ENCODE results near the gene PDXDC1. TPM values are rescaled to one million over a fixed set of nuclear protein-coding genes. Genes with fewer than 3 reads are reported as not detected.
A peak's percentile ranks its signal among the peaks of the same experiment; 100 is the strongest.
"Not testable (repeated sequence)": the region's sequence is repeated elsewhere in the genome, so short reads cannot be mapped to it uniquely, and the experiment has no call there.

The PDXDC1 gene
- total RNA-seq, 3 donors from 2014 or later (not counting 1 experiment from before 2014, with no cell fraction given): 72.7 to 88.2 (median 75.1) TPM

DNA sequence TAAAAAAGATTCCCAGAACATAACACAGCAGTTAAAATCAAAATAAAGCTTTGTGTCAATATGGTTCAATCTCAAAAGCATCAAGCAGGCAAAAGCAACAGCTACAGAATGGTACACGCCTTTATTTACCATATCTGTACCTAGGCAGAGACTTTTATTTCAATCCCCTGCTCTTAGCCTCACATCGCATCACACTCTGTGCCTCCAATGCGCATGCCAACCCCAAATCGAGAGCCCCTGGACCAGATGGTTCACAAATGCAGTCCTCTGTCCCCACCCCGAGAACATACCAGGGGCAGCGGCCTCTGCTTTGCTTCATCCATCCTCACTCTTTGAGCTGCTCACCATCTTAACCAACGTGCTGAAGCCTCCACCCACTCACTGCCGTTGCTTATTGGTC is 91.9 kb downstream of the PDXDC1 start:
- H3K27me3 Mint-ChIP-seq (ENCODE audit: low read depth in 2 of 2); H3K9me3 Mint-ChIP-seq; H3K27me3 ChIP-seq (ENCODE audit: control insufficient read depth, insufficient read depth, low read length); ATAC-seq; H3K4me1 ChIP-seq (ENCODE audit: control insufficient read depth, insufficient read depth, low read length); H3K4me3 Mint-ChIP-seq; H3K9me3 ChIP-seq (ENCODE audit: control insufficient read depth, insufficient read depth, low read length); DNase-seq; H3K4me3 ChIP-seq (ENCODE audit: low read length); H3K36me3 Mint-ChIP-seq; intact Hi-C loops (cut with micrococcal nuclease); H3K27ac ChIP-seq (ENCODE audit: low read length): not testable (repeated sequence)
- peaks cover 7 to 14% of the 10 kb centered on the region in 2 donors for H3K4me1 Mint-ChIP-seq
- H3K27ac Mint-ChIP-seq: peak overlapping the region; percentile 41 to 59
- WGBS (ENCODE audit: insufficient coverage): 86% methylated on average over 7 of the region's 8 CpGs
- peaks cover 26% of the 10 kb centered on the region for H3K36me3 ChIP-seq (ENCODE audit: control insufficient read depth, insufficient read depth, low read length)

DNA sequence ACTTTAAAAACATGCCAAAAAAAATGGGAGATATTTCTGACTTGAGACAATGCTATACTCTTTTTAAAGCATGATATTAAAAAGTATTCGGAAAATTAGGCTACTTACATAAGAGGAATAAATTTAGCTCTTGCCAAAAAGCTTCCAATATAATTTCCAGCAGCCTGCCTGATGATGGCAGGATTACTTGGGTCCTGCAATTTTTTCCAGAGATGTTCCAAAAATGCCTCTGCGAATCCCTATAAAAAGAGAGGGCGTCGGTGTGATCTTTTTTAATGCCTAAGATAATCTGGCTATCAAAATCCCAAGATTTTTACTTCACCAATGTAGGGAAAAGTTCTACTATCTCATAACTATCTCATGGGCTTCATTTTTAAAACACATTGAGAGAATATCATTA is 96.2 kb downstream of the PDXDC1 start:
- intact Hi-C loops (cut with micrococcal nuclease): not testable (repeated sequence)

DNA sequence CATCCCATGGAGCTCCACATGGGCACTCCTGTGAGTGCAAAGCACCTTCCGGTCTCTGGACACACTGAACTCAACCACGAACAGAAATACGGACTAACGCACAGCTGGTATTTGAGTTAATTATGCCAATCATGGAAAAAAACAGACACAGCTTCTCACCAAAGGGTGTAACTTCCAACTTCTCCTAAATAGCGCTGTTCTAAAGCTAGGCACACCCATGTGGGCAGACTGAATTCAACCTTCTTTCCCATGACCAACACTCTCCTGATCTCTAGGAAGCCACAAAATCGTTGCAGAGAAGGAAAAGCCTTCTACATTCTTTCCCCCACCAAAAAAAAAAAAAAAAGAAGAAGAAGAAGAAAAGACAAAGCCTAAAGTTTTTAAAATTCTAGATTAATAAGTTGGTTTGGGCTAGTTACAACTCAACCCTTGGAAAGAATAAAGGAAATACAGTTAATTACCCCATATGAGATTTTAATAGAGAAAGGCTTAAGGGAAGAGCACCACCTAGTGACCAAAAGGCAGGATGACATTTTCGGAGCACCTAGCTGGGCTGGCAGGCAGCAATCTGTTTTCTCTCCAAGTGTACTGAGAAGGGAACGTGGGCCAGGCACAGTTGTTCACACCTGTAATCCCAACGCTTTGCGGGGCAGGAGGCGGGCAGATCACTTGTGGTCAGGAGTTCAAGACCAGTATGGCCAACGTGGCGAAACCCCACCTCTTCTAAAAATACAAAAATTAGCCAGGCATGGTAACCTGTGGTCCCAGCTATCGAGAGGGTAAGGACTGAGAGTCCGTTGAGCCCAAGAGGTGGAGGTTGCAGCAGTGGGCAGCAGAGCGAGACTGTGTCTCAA is 97.3 kb downstream of the PDXDC1 start:
- H3K27me3 ChIP-seq (ENCODE audit: control insufficient read depth, insufficient read depth, low read length); H3K4me1 ChIP-seq (ENCODE audit: control insufficient read depth, insufficient read depth, low read length); H3K27me3 Mint-ChIP-seq (ENCODE audit: low read depth in 2 of 2); H3K9me3 Mint-ChIP-seq; H3K27ac ChIP-seq (ENCODE audit: low read length); DNase-seq; intact Hi-C loops (cut with micrococcal nuclease); H3K4me3 ChIP-seq (ENCODE audit: low read length); H3K4me1 Mint-ChIP-seq; H3K4me3 Mint-ChIP-seq; H3K9me3 ChIP-seq (ENCODE audit: control insufficient read depth, insufficient read depth, low read length): not testable (repeated sequence)
- H3K36me3 ChIP-seq (ENCODE audit: control insufficient read depth, insufficient read depth, low read length): peaks cover 39% of the 10 kb centered on the region
- peak; percentile 74 to 89 (median 77) for ATAC-seq
- peaks cover 25% of the 10 kb centered on the region for H3K36me3 Mint-ChIP-seq
- TF ChIP-seq, protein P1, sequence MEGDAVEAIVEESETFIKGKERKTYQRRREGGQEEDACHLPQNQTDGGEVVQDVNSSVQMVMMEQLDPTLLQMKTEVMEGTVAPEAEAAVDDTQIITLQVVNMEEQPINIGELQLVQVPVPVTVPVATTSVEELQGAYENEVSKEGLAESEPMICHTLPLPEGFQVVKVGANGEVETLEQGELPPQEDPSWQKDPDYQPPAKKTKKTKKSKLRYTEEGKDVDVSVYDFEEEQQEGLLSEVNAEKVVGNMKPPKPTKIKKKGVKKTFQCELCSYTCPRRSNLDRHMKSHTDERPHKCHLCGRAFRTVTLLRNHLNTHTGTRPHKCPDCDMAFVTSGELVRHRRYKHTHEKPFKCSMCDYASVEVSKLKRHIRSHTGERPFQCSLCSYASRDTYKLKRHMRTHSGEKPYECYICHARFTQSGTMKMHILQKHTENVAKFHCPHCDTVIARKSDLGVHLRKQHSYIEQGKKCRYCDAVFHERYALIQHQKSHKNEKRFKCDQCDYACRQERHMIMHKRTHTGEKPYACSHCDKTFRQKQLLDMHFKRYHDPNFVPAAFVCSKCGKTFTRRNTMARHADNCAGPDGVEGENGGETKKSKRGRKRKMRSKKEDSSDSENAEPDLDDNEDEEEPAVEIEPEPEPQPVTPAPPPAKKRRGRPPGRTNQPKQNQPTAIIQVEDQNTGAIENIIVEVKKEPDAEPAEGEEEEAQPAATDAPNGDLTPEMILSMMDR (IDR thresholded peaks at IDR 0.05): peak; percentile 41
- peak overlapping the region; percentile 23 to 68 for H3K27ac Mint-ChIP-seq
- WGBS (ENCODE audit: insufficient coverage): 86% methylated on average over 10 of the region's 16 CpGs

More for the DNA sequence above, 96.2 kb downstream of the PDXDC1 start:
- DNase-seq; H3K27ac ChIP-seq (ENCODE audit: low read length); H3K27me3 ChIP-seq (ENCODE audit: control insufficient read depth, insufficient read depth, low read length); H3K4me1 Mint-ChIP-seq; H3K4me3 ChIP-seq (ENCODE audit: low read length); H3K27ac Mint-ChIP-seq; H3K9me3 ChIP-seq (ENCODE audit: control insufficient read depth, insufficient read depth, low read length); H3K4me1 ChIP-seq (ENCODE audit: control insufficient read depth, insufficient read depth, low read length); H3K27me3 Mint-ChIP-seq (ENCODE audit: low read depth in 2 of 2); H3K4me3 Mint-ChIP-seq; ATAC-seq; H3K9me3 Mint-ChIP-seq: not testable (repeated sequence)
- H3K36me3 ChIP-seq (ENCODE audit: control insufficient read depth, insufficient read depth, low read length): peaks cover 37% of the 10 kb centered on the region
- 100% methylated on average over 1 of the region's 4 CpGs for WGBS (ENCODE audit: insufficient coverage)
- peaks cover 20% of the 10 kb centered on the region for H3K36me3 Mint-ChIP-seq

DNA sequence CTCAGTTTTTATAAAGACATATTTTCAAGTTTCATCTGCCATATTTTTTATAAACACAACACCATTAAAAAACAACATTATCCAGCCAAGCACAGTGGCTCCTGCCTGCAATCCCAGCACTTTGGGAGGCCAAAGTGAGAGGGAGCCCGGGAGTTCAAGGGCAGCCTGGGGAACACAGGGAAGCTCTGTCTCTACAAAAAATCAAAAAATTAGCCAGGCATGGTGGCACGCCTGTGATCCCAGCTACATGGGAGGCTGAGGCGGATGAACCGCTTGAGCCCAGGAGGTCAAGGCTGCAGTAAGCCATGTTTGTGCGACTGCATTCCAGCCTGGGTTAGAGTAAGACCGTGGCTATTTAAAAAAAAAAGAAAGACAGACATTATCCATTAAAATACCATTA is 98.3 kb downstream of the PDXDC1 start:
- no peaks in the 10 kb centered on the region for H3K4me1 ChIP-seq (ENCODE audit: control insufficient read depth, insufficient read depth, low read length)
- no peak overlapping the region for H3K4me3 Mint-ChIP-seq
- H3K9me3 Mint-ChIP-seq: no peaks in the 10 kb centered on the region
- H3K36me3 Mint-ChIP-seq: peaks cover 25% of the 10 kb centered on the region
- intact Hi-C loops (cut with micrococcal nuclease): no loop called here
- TF ChIP-seq, protein P1 (IDR thresholded peaks at IDR 0.05): no peak
- H3K27me3 ChIP-seq (ENCODE audit: control insufficient read depth, insufficient read depth, low read length): no peaks in the 10 kb centered on the region
- no peak overlapping the region for H3K27ac Mint-ChIP-seq
- WGBS (ENCODE audit: insufficient coverage): 90% methylated on average over 6 of the region's 6 CpGs
- DNase-seq (no peak), ATAC-seq (no peak)
- H3K36me3 ChIP-seq (ENCODE audit: control insufficient read depth, insufficient read depth, low read length): peaks cover 39% of the 10 kb centered on the region
- no peaks in the 10 kb centered on the region for H3K27me3 Mint-ChIP-seq (ENCODE audit: low read depth in 2 of 2)
- no peak overlapping the region for H3K27ac ChIP-seq (ENCODE audit: low read length)
- no peak overlapping the region for H3K4me3 ChIP-seq (ENCODE audit: low read length)
- H3K4me1 Mint-ChIP-seq: peaks cover 0 to 4% of the 10 kb centered on the region in 2 donors
- no peaks in the 10 kb centered on the region for H3K9me3 ChIP-seq (ENCODE audit: control insufficient read depth, insufficient read depth, low read length)

DNA sequence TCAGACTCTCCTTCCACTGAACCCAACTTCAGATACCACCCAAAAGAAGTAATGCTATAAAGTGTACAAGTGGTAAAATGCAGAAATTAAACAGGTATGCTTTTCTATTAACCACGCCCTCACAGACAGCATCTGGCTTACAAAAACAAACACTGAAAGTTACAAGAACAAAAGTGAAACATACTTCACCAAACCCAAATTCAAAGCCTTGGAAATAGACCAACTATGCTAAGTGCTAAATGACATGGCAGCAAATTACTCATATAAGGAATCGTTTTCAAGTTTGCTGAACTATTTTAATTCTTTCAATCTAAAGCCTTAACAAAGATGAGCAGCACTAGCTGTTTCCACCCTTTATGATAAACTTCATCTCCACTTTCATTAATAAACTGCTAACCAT is 101.3 kb downstream of the PDXDC1 start:
- DNase-seq; H3K9me3 Mint-ChIP-seq; intact Hi-C loops (cut with micrococcal nuclease); H3K4me1 Mint-ChIP-seq; H3K4me3 ChIP-seq (ENCODE audit: low read length); H3K27me3 ChIP-seq (ENCODE audit: control insufficient read depth, insufficient read depth, low read length); H3K4me3 Mint-ChIP-seq; ATAC-seq; H3K9me3 ChIP-seq (ENCODE audit: control insufficient read depth, insufficient read depth, low read length); H3K27me3 Mint-ChIP-seq (ENCODE audit: low read depth in 2 of 2); H3K27ac ChIP-seq (ENCODE audit: low read length); H3K4me1 ChIP-seq (ENCODE audit: control insufficient read depth, insufficient read depth, low read length): not testable (repeated sequence)
- H3K36me3 ChIP-seq (ENCODE audit: control insufficient read depth, insufficient read depth, low read length): peaks cover 36% of the 10 kb centered on the region
- H3K27ac Mint-ChIP-seq: peak overlapping the region; percentile 26
- WGBS (ENCODE audit: insufficient coverage): 71% methylated on average over 1 of the region's 2 CpGs
- peaks cover 25% of the 10 kb centered on the region for H3K36me3 Mint-ChIP-seq

- peaks cover 26% of the 10 kb centered on the region for H3K36me3 ChIP-seq (ENCODE audit: control insufficient read depth, insufficient read depth, low read length)
- intact Hi-C loops (cut with micrococcal nuclease); H3K27ac ChIP-seq (ENCODE audit: low read length); H3K9me3 Mint-ChIP-seq; H3K4me3 ChIP-seq (ENCODE audit: low read length); H3K4me1 ChIP-seq (ENCODE audit: control insufficient read depth, insufficient read depth, low read length); H3K36me3 Mint-ChIP-seq; H3K4me3 Mint-ChIP-seq; H3K27ac Mint-ChIP-seq; ATAC-seq; H3K27me3 ChIP-seq (ENCODE audit: control insufficient read depth, insufficient read depth, low read length); H3K9me3 ChIP-seq (ENCODE audit: control insufficient read depth, insufficient read depth, low read length); DNase-seq; H3K27me3 Mint-ChIP-seq (ENCODE audit: low read depth in 2 of 2); H3K4me1 Mint-ChIP-seq: not testable (repeated sequence)
- 95% methylated on average over 1 of the region's 1 CpG for WGBS (ENCODE audit: insufficient coverage)
These were observed 106.1 kb downstream of the PDXDC1 start for GRCh38 chr16:15080883-15081282.

All from natural killer cell (primary cell).